Endodermal cell (in vitro differentiated cells): ENCODE data around the gene ADCY2. TPM values are rescaled to one million over a fixed set of nuclear protein-coding genes. Genes with fewer than 3 reads are reported as not detected.

Experiments used
- DNase-seq: peaks from one replicate; pipeline ENCODE4 v3.0.0-alpha.2; 2017
- H3K27ac ChIP-seq: 2 replicates; pipeline ENCODE4 v1.5.1; 2013; ENCODE audit warnings: mild to moderate bottlenecking, low read depth, low read length, moderate library complexity
- H3K27me3 ChIP-seq: 2 replicates; pipeline ENCODE4 v1.6.1; 2013; ENCODE audit warnings: mild to moderate bottlenecking, low read length, moderate library complexity; ENCODE audit not compliant: insufficient read depth, control insufficient read depth, poor library complexity, severe bottlenecking
- H3K36me3 ChIP-seq: 2 replicates; pipeline ENCODE4 v1.7.0; 2013; ENCODE audit warnings: mild to moderate bottlenecking, low read length, moderate library complexity; ENCODE audit not compliant: control insufficient read depth, insufficient read depth
- H3K4me1 ChIP-seq: one replicate; pipeline ENCODE4 v1.7.0; 2013; ENCODE audit warnings: low read length; ENCODE audit not compliant: control insufficient read depth, insufficient read depth
- H3K4me3 ChIP-seq: 2 replicates; pipeline ENCODE4 v1.5.1; 2013; ENCODE audit warnings: mild to moderate bottlenecking, low read length, moderate library complexity
- H3K9ac ChIP-seq: 2 replicates; pipeline ENCODE4 v1.6.1; 2013; ENCODE audit warnings: mild to moderate bottlenecking, low read length, moderate library complexity; ENCODE audit not compliant: poor library complexity, severe bottlenecking; ENCODE audit errors: extremely low read depth
- H3K9me3 ChIP-seq: 2 replicates; pipeline ENCODE4 v1.6.1; 2013; ENCODE audit warnings: mild to moderate bottlenecking, low read length, moderate library complexity; ENCODE audit not compliant: control insufficient read depth
- H3K27ac Mint-ChIP-seq: 2 replicates; pipeline ENCODE4 v1.8.0; 2020; ENCODE audit warnings: mixed read lengths
- H3K27me3 Mint-ChIP-seq: 2 replicates; pipeline ENCODE4 v1.8.0; 2021; ENCODE audit warnings: mild to moderate bottlenecking, mixed read lengths; ENCODE audit not compliant: insufficient read depth
- H3K36me3 Mint-ChIP-seq: 2 replicates; pipeline ENCODE4 v1.8.0; 2020; ENCODE audit warnings: low read depth, mixed read lengths
- H3K4me1 Mint-ChIP-seq: 2 replicates; pipeline ENCODE4 v1.8.0; 2020; ENCODE audit warnings: mixed read lengths
- H3K4me3 Mint-ChIP-seq: 2 replicates; pipeline ENCODE4 v1.8.0; 2020; ENCODE audit warnings: mild to moderate bottlenecking, moderate library complexity, mixed read lengths
- H3K9me3 Mint-ChIP-seq: 2 replicates; pipeline ENCODE4 v1.8.0; 2020; ENCODE audit warnings: mild to moderate bottlenecking, mixed read lengths
- CTCF ChIP-seq: fragments of 200-600 bp; sonication (generic); conservative IDR thresholded peaks from 2 replicates; pipeline ENCODE4 v1.5.0; 2021; ENCODE audit warnings: antibody characterized with exemption, mild to moderate bottlenecking
- WGBS, 2 experiments: methylation state at CpG; one replicate each; pipeline versions ENCODE4 v1.1.5 to v1.1.7; 2013; ENCODE audit warnings: missing lambda C conversion rate in 2 of 2, mixed read lengths in 1 of 2; ENCODE audit not compliant: insufficient coverage in 1 of 2, insufficient read length in 1 of 2; 5-methylcytosine and 5-hydroxymethylcytosine counted together
- total RNA-seq, 2 donors: library from RNA; stranded (reverse); fragmentation: NEBNext Ultra II Directional in 1 of 2; extraction: Animal tissue kit (Norgen Biotek cat#: 25700) in 1 of 2; gene quantifications; 2 replicates in 1 of 2; 3 replicates in 1 of 2; pipeline ENCODE4 v1.2.1, GENCODE V29; 2021

Gene ADCY2
- total RNA-seq, 2 donors from 2014 or later = 61.5 to 63.2 TPM

DNA sequence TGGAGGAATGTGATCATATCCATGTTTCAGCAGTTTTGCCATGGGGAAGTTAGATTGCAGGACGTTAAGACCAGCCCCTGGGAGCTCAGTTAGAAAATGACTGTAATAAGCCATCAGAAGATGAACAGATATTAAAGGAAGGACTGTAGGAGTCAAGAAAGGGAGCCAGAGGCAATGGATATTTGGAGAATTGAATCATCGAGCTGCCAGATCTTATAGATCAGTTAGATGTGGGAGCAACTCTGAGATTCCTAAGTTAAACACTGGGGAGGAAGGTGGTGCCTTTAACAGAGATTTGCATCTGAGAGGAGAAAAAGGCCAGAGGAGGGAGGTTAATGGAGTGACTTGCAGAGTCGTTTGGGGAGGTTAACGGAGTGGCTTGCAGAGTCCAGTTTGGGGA is 96.4 kb downstream of the ADCY2 start:
- Histone ChIP-seq H3K27ac (no peak overlapping the region), H3K36me3 (peaks cover 3% of the 10 kb centered on the region), H3K9me3 (peaks cover 5% of the 10 kb centered on the region), H3K27me3 (no peaks in the 10 kb centered on the region), H3K4me3 (no peak overlapping the region), H3K9ac (no peak overlapping the region), H3K4me1 (no peaks in the 10 kb centered on the region)
- peaks cover 21% of the 10 kb centered on the region for H3K36me3 Mint-ChIP-seq
- no peak for TF ChIP-seq CTCF
- 81 to 93% methylated on average over 2 to 4 of the region's 4 CpGs for WGBS, 2 experiments
- peaks cover 8% of the 10 kb centered on the region for H3K9me3 Mint-ChIP-seq
- no peak overlapping the region for H3K4me3 Mint-ChIP-seq
- peaks cover 4% of the 10 kb centered on the region for H3K4me1 Mint-ChIP-seq
- H3K27me3 Mint-ChIP-seq = no peaks in the 10 kb centered on the region
- DNase-seq = no peak
- H3K27ac Mint-ChIP-seq = no peak overlapping the region

- 86 to 100% methylated on average over 1 of the region's 1 CpG for WGBS, 2 experiments
- Histone ChIP-seq H3K4me3 (no peak overlapping the region), H3K9ac (no peak overlapping the region), H3K9me3 (peaks cover 5% of the 10 kb centered on the region), H3K27ac (no peak overlapping the region), H3K36me3 (peaks cover 3% of the 10 kb centered on the region), H3K4me1 (no peaks in the 10 kb centered on the region), H3K27me3 (no peaks in the 10 kb centered on the region)
- Mint-ChIP-seq H3K27me3 (no peaks in the 10 kb centered on the region), H3K27ac (no peak overlapping the region), H3K4me1 (peaks cover 4% of the 10 kb centered on the region), H3K4me3 (no peak overlapping the region), H3K36me3 (peaks cover 18% of the 10 kb centered on the region), H3K9me3 (peaks cover 8% of the 10 kb centered on the region)
- DNase-seq = no peak
- no peak for TF ChIP-seq CTCF
These were observed 97.1 kb downstream of the ADCY2 start for GRCh38 chr5:7493081-7493480.

GRCh38 chr5:7493622-7494021 is 97.7 kb downstream of the ADCY2 start:
- H3K4me3 Mint-ChIP-seq = no peak overlapping the region
- peaks cover 6% of the 10 kb centered on the region for H3K9me3 Mint-ChIP-seq
- H3K9ac ChIP-seq = no peak overlapping the region
- H3K36me3 ChIP-seq = peaks cover 3% of the 10 kb centered on the region
- H3K27me3 ChIP-seq = no peaks in the 10 kb centered on the region
- no peaks in the 10 kb centered on the region for H3K27me3 Mint-ChIP-seq
- peaks cover 4% of the 10 kb centered on the region for H3K4me1 Mint-ChIP-seq
- WGBS, 2 experiments = 93 to 100% methylated on average over 5 of the region's 5 CpGs
- H3K27ac ChIP-seq = no peak overlapping the region
- no peak overlapping the region for H3K4me3 ChIP-seq
- H3K27ac Mint-ChIP-seq = no peak overlapping the region
- no peak for DNase-seq
- H3K4me1 ChIP-seq = no peaks in the 10 kb centered on the region
- no peak for TF ChIP-seq CTCF
- H3K9me3 ChIP-seq = peaks cover 5% of the 10 kb centered on the region
- peaks cover 13% of the 10 kb centered on the region for H3K36me3 Mint-ChIP-seq
